GM19468 (cell line): Measurements from ENCODE around the gene TLR5.

Experiments
- ATAC-seq: cut with Tn5 transposase; IDR thresholded peaks from one replicate; pipeline ENCODE4 v1.9.1; 2021; ENCODE audit warnings: mild to moderate bottlenecking, moderate library complexity, moderate number of reproducible peaks; ENCODE audit not compliant: unreplicated experiment; ENCODE audit errors: extremely low read depth

TLR5 gene

DNA sequence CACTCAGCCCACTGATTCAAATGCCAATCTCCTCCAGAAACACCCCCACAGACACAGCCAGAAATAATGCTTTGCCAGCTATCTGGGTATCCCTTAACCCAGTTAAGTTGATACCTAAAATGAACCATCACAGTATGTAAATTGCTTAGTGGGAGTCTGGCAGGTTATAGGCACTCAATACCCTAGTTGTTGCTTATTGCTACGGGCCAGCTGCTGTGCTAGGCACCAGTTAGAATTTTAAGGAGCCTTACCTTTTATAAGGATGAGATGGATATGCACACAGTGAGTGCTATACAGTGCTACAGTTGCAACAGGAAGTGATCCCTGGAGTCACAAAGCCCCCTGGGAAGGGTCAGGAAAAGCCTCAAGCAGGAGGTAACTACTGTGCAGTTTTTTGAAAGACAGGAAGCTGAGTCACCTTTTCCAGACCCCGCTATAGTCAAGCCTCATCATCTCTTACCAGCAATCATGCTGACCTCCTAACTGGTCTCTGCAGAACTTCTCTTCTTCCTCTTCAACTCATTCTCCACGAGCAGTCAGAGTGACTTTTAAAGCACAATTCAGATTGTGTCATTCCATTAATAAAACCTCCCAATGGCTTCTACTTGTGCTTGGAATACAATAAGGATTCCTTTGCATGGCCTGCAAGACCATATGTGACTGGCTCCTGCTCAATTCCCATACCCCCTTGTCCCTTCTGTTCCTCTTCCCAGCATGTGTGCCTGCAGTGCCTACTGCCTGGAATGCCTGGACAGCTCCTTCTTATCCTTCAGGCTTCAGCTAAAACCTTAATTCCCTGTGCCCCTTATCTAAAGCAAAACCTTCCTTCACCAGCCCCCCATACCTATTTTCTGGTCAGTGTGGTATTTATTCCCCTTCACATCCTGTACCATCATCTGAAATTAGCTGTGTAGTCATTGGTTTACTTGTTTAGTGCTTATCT, 10.4 kb upstream of the TLR5 start:
- no peak for ATAC-seq

GRCh38 chr1:223152399-223152798, 9.4 kb upstream of the TLR5 start:
- ATAC-seq, result no peak

DNA sequence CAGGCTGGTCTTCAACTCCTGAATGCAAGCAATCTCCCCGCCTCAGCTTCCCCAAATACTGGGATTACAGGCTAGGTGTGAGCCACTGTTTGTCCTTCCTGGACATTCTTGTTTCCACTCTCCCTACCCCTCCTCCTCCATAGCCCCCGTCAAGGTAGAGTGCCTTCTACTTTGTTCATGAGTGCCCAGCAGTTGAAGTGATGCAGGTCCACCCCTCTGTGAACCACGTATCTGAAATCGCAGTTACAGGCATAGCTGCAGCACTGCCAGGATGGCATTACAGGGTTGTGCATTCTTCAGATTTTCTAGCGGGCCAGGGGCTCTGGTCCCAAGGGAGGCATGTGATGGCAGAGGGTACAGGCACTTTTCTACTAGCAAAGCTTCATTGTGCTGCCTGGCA, 7.4 kb upstream of the TLR5 start:
- ATAC-seq, result no peak

- ATAC-seq, result no peak
These were observed 4.8 kb upstream of the TLR5 start for GRCh38 chr1:223147873-223148272.

- ATAC-seq, result no peak
These were observed 4.4 kb upstream of the TLR5 start for GRCh38 chr1:223147409-223147808.

DNA sequence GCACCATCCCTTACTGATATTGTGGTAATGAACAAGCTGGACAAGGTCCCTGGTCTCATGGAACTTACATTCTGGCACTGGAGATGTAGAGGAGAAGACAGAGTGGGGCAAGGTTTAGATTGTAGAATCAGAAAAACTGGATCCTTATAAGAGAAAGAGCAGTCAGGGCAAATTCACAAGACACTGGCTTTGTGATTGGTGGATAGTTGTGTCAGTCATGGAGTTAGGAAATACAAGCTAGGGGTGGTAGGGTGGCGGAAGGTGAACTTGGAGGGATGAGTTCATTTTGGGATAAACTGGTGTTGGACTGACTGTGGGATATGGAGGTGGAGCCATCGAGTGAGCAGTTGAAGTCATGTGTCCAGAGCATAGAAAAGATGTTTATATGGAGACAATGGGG, 3.7 kb upstream of the TLR5 start:
- ATAC-seq, result no peak

DNA sequence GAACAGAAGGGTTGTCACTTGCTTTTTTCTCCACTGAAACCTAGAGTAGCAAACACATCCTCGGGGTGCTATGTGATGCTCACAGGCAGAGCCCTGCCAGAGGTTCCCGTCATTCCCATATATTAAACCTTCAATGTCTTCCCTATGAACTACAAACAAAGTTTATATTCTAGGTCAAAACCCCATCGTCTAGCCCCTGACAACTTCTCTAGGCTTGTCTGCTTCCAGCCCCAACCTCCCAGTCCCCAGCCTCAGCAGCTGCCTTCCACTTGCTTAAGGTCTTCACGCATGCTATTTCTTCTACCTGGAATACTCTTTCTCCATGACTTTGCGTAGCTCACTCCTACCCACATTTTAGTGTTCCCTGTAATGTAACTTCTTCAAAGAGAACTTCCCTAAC, 1.9 kb upstream of the TLR5 start:
- no peak for ATAC-seq

GRCh38 chr1:223144431-223144830, 1.4 kb upstream of the TLR5 start:
- ATAC-seq, result no peak

DNA sequence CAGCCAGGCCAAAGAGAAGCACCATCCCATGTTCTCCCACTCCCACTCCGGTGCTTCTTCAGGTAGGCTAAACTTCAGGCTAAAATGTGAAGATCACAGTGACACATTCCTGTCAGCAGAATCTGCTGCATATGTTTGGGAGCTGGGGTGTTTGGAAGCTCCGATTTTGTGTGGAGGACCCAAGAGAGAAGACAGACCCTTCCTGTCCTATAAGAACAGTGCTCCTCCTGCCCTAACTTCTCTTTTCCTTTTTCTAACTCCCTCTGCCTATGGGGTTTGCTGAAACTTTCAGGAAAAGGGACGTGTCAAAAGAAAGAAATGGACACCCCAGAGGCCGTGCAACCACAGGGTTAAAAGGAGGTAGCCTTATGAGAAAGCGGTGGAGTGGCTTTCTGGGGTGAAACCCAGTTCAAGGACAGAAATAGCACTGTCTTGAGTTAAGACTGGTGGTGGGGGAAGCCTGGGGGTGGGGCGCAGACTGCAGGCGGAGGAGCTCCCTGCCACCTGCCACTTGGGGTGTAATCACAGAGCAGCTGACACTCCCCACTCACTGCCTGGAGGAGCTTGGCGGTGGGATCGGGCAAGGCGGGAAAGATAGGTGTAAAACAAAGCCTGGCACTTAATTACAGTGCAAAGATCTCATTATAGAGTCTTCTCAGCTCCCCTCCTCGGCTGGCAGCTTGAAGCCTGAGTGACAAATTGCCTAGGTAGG, 645 bp upstream of the TLR5 start:
- ATAC-seq, result no peak

- ATAC-seq, result no peak
These were observed 779 bp downstream of the TLR5 start for GRCh38 chr1:223142269-223142668.

- no peak for ATAC-seq
These were observed 2.2 kb downstream of the TLR5 start for GRCh38 chr1:223140611-223141405.

GRCh38 chr1:223137455-223138085, 5.5 kb downstream of the TLR5 start:
- ATAC-seq, result no peak

GRCh38 chr1:223136086-223136485, 7.0 kb downstream of the TLR5 start:
- ATAC-seq, result no peak

DNA sequence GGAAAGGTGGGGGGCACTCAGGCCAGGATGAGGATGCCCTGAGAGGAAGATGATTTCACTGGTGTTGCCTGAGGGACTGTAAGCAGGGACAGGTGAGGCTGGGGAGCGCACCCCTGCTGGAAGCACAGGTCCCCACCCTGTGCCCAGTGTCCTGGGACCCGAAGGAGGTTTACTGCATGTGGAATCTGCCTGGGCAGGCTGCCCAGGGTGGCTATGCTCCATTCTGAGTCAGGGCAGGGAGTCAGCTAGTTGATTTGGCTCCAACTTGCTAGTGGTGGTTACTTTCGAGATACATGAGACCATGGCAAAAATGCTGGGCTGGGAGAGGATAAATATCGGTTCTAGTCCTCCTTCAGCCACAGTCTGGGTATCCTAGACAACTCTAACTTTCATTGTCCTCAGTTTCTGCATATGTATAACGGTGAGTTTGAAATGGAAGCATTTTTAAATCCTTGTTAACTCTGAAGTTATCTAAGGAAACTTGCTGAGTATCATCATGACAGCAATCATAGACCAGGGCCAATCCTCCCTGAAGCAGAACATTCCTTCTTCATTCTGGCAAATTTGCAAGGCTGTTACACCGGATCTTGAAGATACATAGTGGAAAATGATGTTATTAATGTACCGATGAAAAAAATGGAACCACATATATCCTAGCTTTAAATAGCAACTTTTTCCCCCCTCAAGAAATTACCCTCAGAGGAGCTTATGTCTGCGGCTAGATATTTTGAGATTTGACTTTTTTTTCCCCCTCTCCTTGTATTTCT, 7.7 kb downstream of the TLR5 start:
- ATAC-seq, result no peak

DNA sequence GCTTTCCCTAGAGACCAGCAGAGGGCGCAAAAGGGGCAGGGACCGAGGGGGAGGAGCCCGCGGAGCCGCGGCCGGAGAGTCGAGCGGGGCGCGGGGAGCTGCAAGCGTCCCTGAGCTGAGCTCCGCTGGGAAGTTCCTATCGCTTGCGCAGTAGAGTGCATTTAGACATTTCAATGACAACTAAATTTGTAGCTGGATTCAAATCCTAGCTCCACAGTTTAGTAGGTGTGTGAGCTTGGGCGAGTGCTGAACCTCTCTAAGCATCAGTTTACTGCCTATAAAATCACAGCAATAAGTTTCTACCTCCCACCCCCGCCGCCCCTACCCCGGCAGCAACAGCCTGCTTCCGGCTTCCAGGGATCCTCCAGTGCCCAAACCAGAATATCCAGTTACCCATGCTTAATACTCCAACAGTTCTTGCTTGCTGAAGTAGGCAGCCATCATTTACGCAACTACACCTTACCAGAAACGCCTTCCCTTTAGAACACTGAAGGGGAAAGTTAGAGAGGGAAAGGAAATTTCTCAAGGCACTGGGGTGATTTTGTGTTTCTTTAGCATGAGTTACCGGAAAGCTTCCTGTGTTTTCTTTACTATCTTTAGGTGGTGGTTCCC, 9.1 kb downstream of the TLR5 start:
- no peak for ATAC-seq

DNA sequence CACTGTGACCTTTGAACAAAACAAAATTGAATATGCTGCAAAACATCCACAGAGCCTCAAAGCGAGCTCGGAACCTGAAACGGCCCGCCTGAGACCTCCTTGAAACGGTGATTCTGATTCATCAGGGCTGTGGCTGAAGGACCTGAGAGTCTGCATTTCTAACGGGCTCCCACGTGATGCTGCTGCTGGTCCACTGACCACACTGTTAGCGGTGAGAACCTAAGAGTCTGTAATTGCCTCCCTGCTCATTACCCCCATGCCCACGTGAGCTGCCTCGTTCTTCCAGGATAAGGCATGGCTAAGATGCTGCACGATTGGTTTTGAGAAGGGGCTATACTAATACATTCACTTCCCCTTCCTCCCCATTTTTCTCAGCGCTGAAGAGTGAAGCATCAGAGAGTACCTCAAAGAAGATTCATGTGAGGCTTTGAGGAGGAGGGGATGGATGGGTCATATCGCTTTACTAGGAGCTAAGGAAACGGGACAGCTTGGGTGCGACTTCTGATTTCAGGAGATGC, 9.7 kb downstream of the TLR5 start:
- ATAC-seq, result no peak

DNA sequence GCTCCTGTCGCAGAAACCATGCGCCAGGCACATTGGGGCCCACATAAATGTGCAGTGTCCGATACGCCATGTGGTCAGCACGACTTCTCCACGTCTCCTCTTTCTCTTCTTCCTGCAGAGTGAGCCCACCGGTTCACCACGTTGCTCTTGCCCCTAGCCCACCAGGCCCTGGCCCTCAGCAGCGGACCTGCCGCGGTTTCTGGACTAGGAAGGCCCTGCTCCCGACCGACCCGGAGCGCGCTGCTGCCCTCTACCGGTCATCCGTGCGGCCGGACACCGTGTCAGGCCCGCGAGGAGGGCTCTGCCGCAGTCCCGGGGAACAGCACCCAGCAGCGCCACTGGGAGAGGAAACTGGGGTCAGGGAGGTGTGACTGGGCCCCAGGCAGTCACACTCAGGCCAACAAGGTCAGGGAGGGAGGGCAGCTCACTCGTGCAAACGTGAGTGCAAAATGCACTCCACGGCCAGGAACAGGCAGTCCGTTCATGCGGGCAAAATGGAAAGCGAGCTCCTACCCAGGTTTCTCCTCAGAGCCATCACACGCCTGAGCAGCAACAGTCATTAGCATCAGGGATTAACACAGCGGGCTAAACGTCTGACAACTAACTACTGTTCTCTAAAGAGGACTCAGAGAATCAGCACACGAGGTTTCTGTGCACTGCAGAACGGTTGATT, 13.7 kb downstream of the TLR5 start:
- ATAC-seq, result no peak

GRCh38 chr1:223126741-223127140, 16.3 kb downstream of the TLR5 start:
- no peak for ATAC-seq
